NCI-H82 treated with DMSO at 0.1 percent for 48 hours (cell line): ENCODE results near the gene CAPN7.

Source experiments
- DNase-seq: peaks from one replicate; lab custom pipeline; 2025; ENCODE audit not compliant: unreplicated experiment; lab: John Stamatoyannopoulos, UW

Gene CAPN7

GRCh38 chr3:15272426-15273196, 66.6 kb downstream of the CAPN7 start:
- DNase-seq, result no peak

- no peak for DNase-seq
Measured at GRCh38 chr3:15273227-15273626, 67.2 kb downstream of the CAPN7 start.

GRCh38 chr3:15276028-15276724, 70.1 kb downstream of the CAPN7 start:
- DNase-seq, result no peak

GRCh38 chr3:15277861-15278500, 71.9 kb downstream of the CAPN7 start:
- no peak for DNase-seq

GRCh38 chr3:15279205-15279604, 73.2 kb downstream of the CAPN7 start:
- DNase-seq, result no peak

- no peak for DNase-seq
Measured at GRCh38 chr3:15279671-15280402, 73.8 kb downstream of the CAPN7 start.

GRCh38 chr3:15280853-15281532, 74.9 kb downstream of the CAPN7 start:
- DNase-seq, result no peak

GRCh38 chr3:15281817-15282216, 75.8 kb downstream of the CAPN7 start:
- no peak for DNase-seq

GRCh38 chr3:15283702-15284101, 77.7 kb downstream of the CAPN7 start:
- no peak for DNase-seq

- no peak for DNase-seq
Measured at GRCh38 chr3:15284121-15284889, 78.3 kb downstream of the CAPN7 start.

- no peak for DNase-seq
Measured at GRCh38 chr3:15286022-15286421, 80.0 kb downstream of the CAPN7 start.

GRCh38 chr3:15287565-15288330, 81.7 kb downstream of the CAPN7 start:
- DNase-seq, result no peak

- DNase-seq, result no peak
Measured at GRCh38 chr3:15288331-15289035, 82.4 kb downstream of the CAPN7 start.

- DNase-seq, result no peak
Measured at GRCh38 chr3:15289661-15290060, 83.6 kb downstream of the CAPN7 start.

- no peak for DNase-seq
Measured at GRCh38 chr3:15290736-15291135, 84.7 kb downstream of the CAPN7 start.

- DNase-seq, result no peak
Measured at GRCh38 chr3:15291589-15292541, 85.8 kb downstream of the CAPN7 start.

- no peak for DNase-seq
Measured at GRCh38 chr3:15292765-15293522, 86.9 kb downstream of the CAPN7 start.
